WTC11 (cell line): ENCODE measurements around the gene FANCC. TPM values are rescaled to one million over a fixed set of nuclear protein-coding genes. Genes with fewer than 3 reads are reported as not detected.

Source experiments
- ATAC-seq: fragments of 200-7000 bp; cut with Tn5 transposase; 2 replicates; pipeline ENCODE4 v1.10.0; 2021; ENCODE audit warnings: mild to moderate bottlenecking, moderate library complexity
- CTCF ChIA-PET: fragments of 300-600 bp; sonication (Branson Sonifier 250); formaldehyde crosslinking; loops from one replicate; lab custom pipeline; 2021; ENCODE audit warnings: antibody characterized with exemption; lab: Charles Lee
- POLR2A ChIA-PET: fragments of 350-600 bp; sonication (Branson Sonifier 250); formaldehyde crosslinking; loops from one replicate; lab custom pipeline; 2021; ENCODE audit warnings: antibody characterized with exemption; lab: Charles Lee
- DNase-seq: peaks from one replicate; pipeline ENCODE4 v3.0.0; 2021; ENCODE audit warnings: low spot score
- H3K27ac Mint-ChIP-seq: 2 replicates; pipeline ENCODE4 v1.8.0; 2021; ENCODE audit warnings: mixed read lengths
- H3K27me3 Mint-ChIP-seq: 2 replicates; pipeline ENCODE4 v1.8.0; 2021; ENCODE audit warnings: low read depth, mild to moderate bottlenecking, moderate library complexity, mixed read lengths
- H3K36me3 Mint-ChIP-seq: 2 replicates; pipeline ENCODE4 v1.8.0; 2021; ENCODE audit warnings: mixed read lengths
- H3K4me1 Mint-ChIP-seq: 2 replicates; pipeline ENCODE4 v1.8.0; 2022; ENCODE audit warnings: mixed read lengths
- H3K4me3 Mint-ChIP-seq: 2 replicates; pipeline ENCODE4 v1.8.0; 2021; ENCODE audit warnings: mild to moderate bottlenecking, moderate library complexity, mixed read lengths
- H3K9me3 Mint-ChIP-seq: 2 replicates; pipeline ENCODE4 v1.8.0; 2021; ENCODE audit warnings: mixed read lengths
- ELF4 ChIP-seq: sonication (generic); formaldehyde crosslinking; IDR thresholded peaks from 2 replicates; pipeline ENCODE4 v1.8.1; 2022; ENCODE audit warnings: low read depth, mild to moderate bottlenecking, moderate library complexity, missing genetic modification reagents
- EMX1 ChIP-seq: fragments of 250-450 bp; sonication (Bioruptor Pico); IDR thresholded peaks from 2 replicates; pipeline ENCODE4 v1.8.0; 2021; ENCODE audit warnings: mild to moderate bottlenecking
- ETV6 ChIP-seq: sonication (generic); formaldehyde crosslinking; IDR thresholded peaks from 2 replicates; pipeline ENCODE4 v1.8.1; 2022; ENCODE audit warnings: mild to moderate bottlenecking, missing genetic modification reagents
- GABPB1 ChIP-seq: sonication (generic); formaldehyde crosslinking; IDR thresholded peaks from 2 replicates; pipeline ENCODE4 v1.8.1; 2023; ENCODE audit warnings: mild to moderate bottlenecking, missing genetic modification reagents
- MXD4 ChIP-seq: fragments of 250-450 bp; sonication (Bioruptor Pico); IDR thresholded peaks from 2 replicates; pipeline ENCODE4 v1.8.0; 2021; ENCODE audit warnings: mild to moderate bottlenecking, moderate library complexity, borderline replicate concordance
- NR2C2 ChIP-seq: sonication (generic); formaldehyde crosslinking; IDR thresholded peaks from 2 replicates; pipeline ENCODE4 v1.8.0; 2022; ENCODE audit warnings: mild to moderate bottlenecking, missing genetic modification reagents
- SMAD3 ChIP-seq: sonication (generic); formaldehyde crosslinking; IDR thresholded peaks from 2 replicates; pipeline ENCODE4 v1.8.0; 2022; ENCODE audit warnings: missing genetic modification reagents, mild to moderate bottlenecking, borderline replicate concordance
- SOX15 ChIP-seq: fragments of 250-450 bp; sonication (Bioruptor Pico); IDR thresholded peaks from 2 replicates; pipeline ENCODE4 v1.9.0; 2021; ENCODE audit warnings: mild to moderate bottlenecking
- TEAD4 ChIP-seq: sonication (generic); formaldehyde crosslinking; IDR thresholded peaks from 2 replicates; pipeline ENCODE4 v1.8.0; 2022; ENCODE audit warnings: mild to moderate bottlenecking, missing genetic modification reagents
- ZNF121 ChIP-seq: sonication (generic); formaldehyde crosslinking; IDR thresholded peaks from 2 replicates; pipeline ENCODE4 v1.8.0; 2023; ENCODE audit warnings: missing genetic modification reagents
- ZNF219 ChIP-seq: sonication (generic); formaldehyde crosslinking; IDR thresholded peaks from 2 replicates; pipeline ENCODE4 v1.8.0; 2023; ENCODE audit warnings: missing genetic modification reagents, mild to moderate bottlenecking, borderline replicate concordance
- ZNF317 ChIP-seq: sonication (generic); formaldehyde crosslinking; IDR thresholded peaks from 2 replicates; pipeline ENCODE4 v1.8.1; 2023; ENCODE audit warnings: low read depth, mild to moderate bottlenecking, moderate library complexity, missing genetic modification reagents, borderline replicate concordance
- ZNF423 ChIP-seq: fragments of 250-450 bp; sonication (Bioruptor Pico); IDR thresholded peaks from 2 replicates; pipeline ENCODE4 v2.1.2; 2022; ENCODE audit warnings: mild to moderate bottlenecking, moderate library complexity
- total RNA-seq: library from RNA; stranded (reverse); gene quantifications from 3 replicates; pipeline ENCODE4 v1.2.3, GENCODE V29; 2021
- TF ChIP-seq, protein P1 (sequence below): sonication (generic); formaldehyde crosslinking; IDR thresholded peaks from 2 replicates; pipeline ENCODE4 v1.8.0; 2023; ENCODE audit warnings: missing genetic modification reagents
- TF ChIP-seq, protein P2 (sequence below): sonication (generic); formaldehyde crosslinking; IDR thresholded peaks from 2 replicates; pipeline ENCODE4 v1.8.1; 2023; ENCODE audit warnings: mild to moderate bottlenecking, missing genetic modification reagents
- TF ChIP-seq, protein P3 (sequence below): fragments of 250-450 bp; sonication (Bioruptor Pico); IDR thresholded peaks from 2 replicates; pipeline ENCODE4 v1.9.0; 2021; ENCODE audit warnings: mild to moderate bottlenecking, borderline replicate concordance
- TF ChIP-seq, protein P4 (sequence below): fragments of 250-450 bp; sonication (Bioruptor Pico); conservative IDR thresholded peaks from 2 replicates; pipeline ENCODE4 v1.9.0; 2021; ENCODE audit warnings: mild to moderate bottlenecking
- TF ChIP-seq, protein P5 (sequence below): sonication (generic); formaldehyde crosslinking; IDR thresholded peaks from 2 replicates; pipeline ENCODE4 v1.8.0; 2022; ENCODE audit warnings: mild to moderate bottlenecking, missing genetic modification reagents
- TF ChIP-seq, protein P6 (sequence below): fragments of 200-600 bp; IDR thresholded peaks from 2 replicates; pipeline ENCODE4 v1.8.0; 2022; ENCODE audit warnings: antibody characterized with exemption

Gene FANCC
- total RNA-seq, 1 experiment from 2014 or later, result 10.9 TPM

DNA sequence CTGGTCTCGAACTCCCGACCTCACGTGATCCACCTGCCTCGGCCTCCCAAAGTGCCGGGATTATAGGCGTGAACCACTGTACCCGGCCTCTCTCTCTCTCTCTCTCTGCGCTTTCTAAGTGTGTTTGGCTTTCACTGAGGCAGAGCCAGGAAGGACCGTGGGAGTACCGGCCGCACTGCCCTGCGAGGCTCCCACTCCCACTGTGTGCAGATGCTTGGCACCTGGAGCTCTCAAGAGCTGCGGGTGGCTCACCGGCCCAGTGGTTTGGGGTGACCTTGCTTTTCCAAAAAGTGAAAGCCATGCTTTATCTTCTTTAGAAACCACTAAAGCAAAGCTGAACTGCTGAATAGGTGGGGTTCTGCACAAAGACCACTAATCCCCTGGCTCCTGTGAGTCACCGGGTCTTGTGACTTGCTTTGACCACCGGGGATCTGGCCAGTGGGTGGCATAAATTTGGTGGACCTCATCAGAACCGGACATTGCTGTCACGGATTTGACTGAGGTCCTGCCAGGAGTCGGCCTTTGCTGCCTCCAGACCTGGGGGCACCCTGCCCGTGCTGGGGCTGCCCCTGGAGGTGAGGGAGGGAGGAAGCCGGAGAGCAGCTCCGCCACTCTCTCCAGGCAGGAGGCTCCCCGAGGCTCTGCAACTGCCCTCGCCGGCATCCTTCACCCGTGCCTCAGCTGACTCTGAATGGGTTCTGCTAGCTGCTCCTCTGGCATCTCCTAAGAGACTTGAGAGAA, 228.9 kb downstream of the FANCC start:
- Mint-ChIP-seq H3K4me1 (peaks cover 22% of the 10 kb centered on the region), H3K27ac (peak overlapping the region; percentile 20; the same call in 1 of the 2 replicates), H3K4me3 (no peak overlapping the region), H3K27me3 (no peaks in the 10 kb centered on the region), H3K9me3 (no peaks in the 10 kb centered on the region), H3K36me3 (no peaks in the 10 kb centered on the region)
- no peak for ATAC-seq
- TF ChIP-seq, protein P1, sequence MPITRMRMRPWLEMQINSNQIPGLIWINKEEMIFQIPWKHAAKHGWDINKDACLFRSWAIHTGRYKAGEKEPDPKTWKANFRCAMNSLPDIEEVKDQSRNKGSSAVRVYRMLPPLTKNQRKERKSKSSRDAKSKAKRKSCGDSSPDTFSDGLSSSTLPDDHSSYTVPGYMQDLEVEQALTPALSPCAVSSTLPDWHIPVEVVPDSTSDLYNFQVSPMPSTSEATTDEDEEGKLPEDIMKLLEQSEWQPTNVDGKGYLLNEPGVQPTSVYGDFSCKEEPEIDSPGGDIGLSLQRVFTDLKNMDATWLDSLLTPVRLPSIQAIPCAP, result no peak
- TF ChIP-seq, protein P2, sequence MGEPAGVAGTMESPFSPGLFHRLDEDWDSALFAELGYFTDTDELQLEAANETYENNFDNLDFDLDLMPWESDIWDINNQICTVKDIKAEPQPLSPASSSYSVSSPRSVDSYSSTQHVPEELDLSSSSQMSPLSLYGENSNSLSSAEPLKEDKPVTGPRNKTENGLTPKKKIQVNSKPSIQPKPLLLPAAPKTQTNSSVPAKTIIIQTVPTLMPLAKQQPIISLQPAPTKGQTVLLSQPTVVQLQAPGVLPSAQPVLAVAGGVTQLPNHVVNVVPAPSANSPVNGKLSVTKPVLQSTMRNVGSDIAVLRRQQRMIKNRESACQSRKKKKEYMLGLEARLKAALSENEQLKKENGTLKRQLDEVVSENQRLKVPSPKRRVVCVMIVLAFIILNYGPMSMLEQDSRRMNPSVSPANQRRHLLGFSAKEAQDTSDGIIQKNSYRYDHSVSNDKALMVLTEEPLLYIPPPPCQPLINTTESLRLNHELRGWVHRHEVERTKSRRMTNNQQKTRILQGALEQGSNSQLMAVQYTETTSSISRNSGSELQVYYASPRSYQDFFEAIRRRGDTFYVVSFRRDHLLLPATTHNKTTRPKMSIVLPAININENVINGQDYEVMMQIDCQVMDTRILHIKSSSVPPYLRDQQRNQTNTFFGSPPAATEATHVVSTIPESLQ (CRISPR knock-in tag), result no peak
- TF ChIP-seq SMAD3 (no peak), TEAD4 (CRISPR knock-in tag) (no peak), MXD4 (no peak), GABPB1 (CRISPR knock-in tag) (no peak), ZNF121 (no peak), ZNF423 (CRISPR knock-in tag) (no peak)
- TF ChIP-seq, protein P3, sequence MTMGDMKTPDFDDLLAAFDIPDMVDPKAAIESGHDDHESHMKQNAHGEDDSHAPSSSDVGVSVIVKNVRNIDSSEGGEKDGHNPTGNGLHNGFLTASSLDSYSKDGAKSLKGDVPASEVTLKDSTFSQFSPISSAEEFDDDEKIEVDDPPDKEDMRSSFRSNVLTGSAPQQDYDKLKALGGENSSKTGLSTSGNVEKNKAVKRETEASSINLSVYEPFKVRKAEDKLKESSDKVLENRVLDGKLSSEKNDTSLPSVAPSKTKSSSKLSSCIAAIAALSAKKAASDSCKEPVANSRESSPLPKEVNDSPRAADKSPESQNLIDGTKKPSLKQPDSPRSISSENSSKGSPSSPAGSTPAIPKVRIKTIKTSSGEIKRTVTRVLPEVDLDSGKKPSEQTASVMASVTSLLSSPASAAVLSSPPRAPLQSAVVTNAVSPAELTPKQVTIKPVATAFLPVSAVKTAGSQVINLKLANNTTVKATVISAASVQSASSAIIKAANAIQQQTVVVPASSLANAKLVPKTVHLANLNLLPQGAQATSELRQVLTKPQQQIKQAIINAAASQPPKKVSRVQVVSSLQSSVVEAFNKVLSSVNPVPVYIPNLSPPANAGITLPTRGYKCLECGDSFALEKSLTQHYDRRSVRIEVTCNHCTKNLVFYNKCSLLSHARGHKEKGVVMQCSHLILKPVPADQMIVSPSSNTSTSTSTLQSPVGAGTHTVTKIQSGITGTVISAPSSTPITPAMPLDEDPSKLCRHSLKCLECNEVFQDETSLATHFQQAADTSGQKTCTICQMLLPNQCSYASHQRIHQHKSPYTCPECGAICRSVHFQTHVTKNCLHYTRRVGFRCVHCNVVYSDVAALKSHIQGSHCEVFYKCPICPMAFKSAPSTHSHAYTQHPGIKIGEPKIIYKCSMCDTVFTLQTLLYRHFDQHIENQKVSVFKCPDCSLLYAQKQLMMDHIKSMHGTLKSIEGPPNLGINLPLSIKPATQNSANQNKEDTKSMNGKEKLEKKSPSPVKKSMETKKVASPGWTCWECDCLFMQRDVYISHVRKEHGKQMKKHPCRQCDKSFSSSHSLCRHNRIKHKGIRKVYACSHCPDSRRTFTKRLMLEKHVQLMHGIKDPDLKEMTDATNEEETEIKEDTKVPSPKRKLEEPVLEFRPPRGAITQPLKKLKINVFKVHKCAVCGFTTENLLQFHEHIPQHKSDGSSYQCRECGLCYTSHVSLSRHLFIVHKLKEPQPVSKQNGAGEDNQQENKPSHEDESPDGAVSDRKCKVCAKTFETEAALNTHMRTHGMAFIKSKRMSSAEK, result no peak
- DNase-seq, result no peak
- ChIA-PET POLR2A (no interaction called here), CTCF (interaction anchor here (1.0 to 2.9 kb wide), 8 partner anchors 14 to 79 kb away, joined by 3 to 17 read pairs (median 6); no protein-coding TSS in a partner anchor)

DNA sequence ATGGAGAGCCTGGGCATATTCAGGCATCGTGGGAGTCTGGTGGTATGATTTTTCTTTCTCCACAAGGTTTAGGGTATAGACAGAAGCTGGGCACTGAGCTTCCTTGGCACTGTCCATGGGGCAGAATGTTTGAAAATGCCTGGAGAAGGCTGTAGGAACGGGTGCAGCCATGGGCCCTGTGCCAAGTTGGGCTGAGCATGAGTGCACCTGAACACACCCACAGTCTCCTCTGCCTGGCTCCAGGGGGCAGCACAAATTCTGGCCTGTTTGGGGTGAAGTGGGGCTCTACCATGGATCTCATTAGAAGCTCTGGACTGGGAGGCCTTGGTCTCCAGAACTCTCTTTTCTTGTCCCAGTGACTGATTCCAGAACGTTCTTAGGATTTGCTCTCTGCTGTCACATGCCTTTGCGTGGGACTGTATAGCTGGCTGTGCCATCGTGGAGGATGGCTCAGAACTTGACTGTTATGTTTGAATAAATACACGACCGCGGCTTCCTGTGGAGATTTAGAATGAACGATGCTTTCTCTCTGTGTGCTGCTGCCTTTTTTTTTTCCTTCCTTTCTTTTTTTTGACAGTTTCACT, 229.8 kb downstream of the FANCC start:
- ATAC-seq (peak; percentile 37), DNase-seq (no peak)
- Mint-ChIP-seq H3K9me3 (no peaks in the 10 kb centered on the region), H3K4me3 (no peak overlapping the region), H3K36me3 (no peaks in the 10 kb centered on the region; the same call in 1 of the 2 replicates), H3K27ac (no peak overlapping the region), H3K4me1 (peaks cover 14% of the 10 kb centered on the region), H3K27me3 (no peaks in the 10 kb centered on the region)
- CTCF ChIA-PET, result interaction anchor here (1.0 to 2.9 kb wide), 5 partner anchors 15 to 80 kb away, joined by 3 to 17 read pairs (median 7); no protein-coding TSS in a partner anchor
- POLR2A ChIA-PET, result no interaction called here
- TF ChIP-seq ZNF317 (CRISPR knock-in tag) (no peak), ZNF121 (no peak), NR2C2 (no peak), EMX1 (CRISPR knock-in tag) (no peak), ELF4 (CRISPR knock-in tag) (no peak), SOX15 (CRISPR knock-in tag) (no peak), ETV6 (CRISPR knock-in tag) (no peak), ZNF219 (CRISPR knock-in tag) (no peak)
- TF ChIP-seq, protein P4, sequence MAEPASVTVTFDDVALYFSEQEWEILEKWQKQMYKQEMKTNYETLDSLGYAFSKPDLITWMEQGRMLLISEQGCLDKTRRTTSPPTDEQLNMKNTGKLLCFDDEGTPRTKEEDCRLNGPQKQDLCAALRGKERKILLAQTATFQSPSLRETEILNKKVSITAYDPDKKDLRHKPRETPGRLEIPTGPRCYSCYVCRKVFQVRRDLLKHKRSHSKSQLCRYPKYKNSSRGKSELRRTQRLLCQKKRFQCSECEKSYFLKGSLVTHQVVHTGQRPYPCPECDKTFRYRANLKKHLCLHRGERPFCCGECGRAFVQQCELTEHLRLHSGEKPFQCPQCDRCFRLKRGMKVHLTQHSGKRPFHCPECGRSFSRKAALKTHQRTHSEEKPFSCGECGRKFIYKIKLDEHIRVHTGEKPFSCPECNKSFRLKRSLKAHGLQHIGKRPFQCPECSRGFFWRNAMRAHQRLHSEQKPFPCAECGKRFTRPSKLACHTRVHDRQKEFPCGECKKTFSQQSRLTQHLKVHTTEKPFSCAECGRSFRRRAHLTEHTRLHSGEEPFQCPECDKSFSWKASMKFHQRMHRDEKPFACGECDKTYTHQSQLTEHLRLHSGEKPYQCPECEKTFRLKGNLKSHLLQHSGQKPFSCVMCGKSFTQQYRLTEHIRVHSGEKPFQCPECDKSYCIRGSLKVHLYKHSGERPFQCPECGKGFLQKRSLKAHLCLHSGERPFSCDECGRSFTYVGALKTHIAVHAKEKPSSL (CRISPR knock-in tag), result no peak
- TF ChIP-seq, protein P2 (CRISPR knock-in tag), result no peak
- TF ChIP-seq, protein P5, sequence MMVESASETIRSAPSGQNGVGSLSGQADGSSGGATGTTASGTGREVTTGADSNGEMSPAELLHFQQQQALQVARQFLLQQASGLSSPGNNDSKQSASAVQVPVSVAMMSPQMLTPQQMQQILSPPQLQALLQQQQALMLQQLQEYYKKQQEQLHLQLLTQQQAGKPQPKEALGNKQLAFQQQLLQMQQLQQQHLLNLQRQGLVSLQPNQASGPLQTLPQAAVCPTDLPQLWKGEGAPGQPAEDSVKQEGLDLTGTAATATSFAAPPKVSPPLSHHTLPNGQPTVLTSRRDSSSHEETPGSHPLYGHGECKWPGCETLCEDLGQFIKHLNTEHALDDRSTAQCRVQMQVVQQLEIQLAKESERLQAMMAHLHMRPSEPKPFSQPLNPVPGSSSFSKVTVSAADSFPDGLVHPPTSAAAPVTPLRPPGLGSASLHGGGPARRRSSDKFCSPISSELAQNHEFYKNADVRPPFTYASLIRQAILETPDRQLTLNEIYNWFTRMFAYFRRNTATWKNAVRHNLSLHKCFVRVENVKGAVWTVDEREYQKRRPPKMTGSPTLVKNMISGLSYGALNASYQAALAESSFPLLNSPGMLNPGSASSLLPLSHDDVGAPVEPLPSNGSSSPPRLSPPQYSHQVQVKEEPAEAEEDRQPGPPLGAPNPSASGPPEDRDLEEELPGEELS (CRISPR knock-in tag), result no peak
- TF ChIP-seq, protein P6, sequence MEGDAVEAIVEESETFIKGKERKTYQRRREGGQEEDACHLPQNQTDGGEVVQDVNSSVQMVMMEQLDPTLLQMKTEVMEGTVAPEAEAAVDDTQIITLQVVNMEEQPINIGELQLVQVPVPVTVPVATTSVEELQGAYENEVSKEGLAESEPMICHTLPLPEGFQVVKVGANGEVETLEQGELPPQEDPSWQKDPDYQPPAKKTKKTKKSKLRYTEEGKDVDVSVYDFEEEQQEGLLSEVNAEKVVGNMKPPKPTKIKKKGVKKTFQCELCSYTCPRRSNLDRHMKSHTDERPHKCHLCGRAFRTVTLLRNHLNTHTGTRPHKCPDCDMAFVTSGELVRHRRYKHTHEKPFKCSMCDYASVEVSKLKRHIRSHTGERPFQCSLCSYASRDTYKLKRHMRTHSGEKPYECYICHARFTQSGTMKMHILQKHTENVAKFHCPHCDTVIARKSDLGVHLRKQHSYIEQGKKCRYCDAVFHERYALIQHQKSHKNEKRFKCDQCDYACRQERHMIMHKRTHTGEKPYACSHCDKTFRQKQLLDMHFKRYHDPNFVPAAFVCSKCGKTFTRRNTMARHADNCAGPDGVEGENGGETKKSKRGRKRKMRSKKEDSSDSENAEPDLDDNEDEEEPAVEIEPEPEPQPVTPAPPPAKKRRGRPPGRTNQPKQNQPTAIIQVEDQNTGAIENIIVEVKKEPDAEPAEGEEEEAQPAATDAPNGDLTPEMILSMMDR, result no peak
